ENCODE measurements around the gene BAIAP2. TPM values are rescaled to one million over a fixed set of nuclear protein-coding genes. Genes with fewer than 3 reads are reported as not detected.

Gene BAIAP2
- total and polyA plus RNA-seq, 10 of the 15 experiments (the other 5 are each of a cell fraction or from before 2014, with no cell fraction given) = 0.15 to 1.2 (median 0.46) TPM; not detected in 2

DNA sequence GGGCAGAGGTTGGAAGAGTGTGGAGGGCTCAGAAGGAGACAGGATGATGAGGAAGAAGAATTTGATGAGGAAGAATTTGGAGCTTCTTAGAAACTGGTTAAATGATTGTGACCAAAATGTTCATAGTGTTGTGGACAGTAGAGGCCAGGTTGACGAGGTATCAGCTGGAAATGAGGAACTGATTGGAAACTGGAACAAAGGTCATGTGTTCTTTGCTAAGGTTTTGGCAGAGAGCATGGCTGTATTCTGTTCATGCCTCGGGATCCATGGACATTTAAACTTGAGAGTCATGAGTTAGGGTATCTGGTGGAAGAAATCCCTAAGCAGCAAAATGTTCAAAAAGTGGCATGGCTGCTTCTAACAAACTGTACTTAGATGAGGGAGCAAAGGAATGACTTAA is 24.0 kb upstream of the BAIAP2 start (continued):
- TF ChIP-seq, protein P1, sequence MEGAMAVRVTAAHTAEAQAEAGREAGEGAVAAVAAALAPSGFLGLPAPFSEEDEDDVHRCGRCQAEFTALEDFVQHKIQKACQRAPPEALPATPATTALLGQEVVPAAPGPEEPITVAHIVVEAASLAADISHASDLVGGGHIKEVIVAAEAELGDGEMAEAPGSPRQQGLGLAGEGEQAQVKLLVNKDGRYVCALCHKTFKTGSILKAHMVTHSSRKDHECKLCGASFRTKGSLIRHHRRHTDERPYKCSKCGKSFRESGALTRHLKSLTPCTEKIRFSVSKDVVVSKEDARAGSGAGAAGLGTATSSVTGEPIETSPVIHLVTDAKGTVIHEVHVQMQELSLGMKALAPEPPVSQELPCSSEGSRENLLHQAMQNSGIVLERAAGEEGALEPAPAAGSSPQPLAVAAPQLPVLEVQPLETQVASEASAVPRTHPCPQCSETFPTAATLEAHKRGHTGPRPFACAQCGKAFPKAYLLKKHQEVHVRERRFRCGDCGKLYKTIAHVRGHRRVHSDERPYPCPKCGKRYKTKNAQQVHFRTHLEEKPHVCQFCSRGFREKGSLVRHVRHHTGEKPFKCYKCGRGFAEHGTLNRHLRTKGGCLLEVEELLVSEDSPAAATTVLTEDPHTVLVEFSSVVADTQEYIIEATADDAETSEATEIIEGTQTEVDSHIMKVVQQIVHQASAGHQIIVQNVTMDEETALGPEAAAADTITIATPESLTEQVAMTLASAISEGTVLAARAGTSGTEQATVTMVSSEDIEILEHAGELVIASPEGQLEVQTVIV (IDR thresholded peaks at IDR 0.05; ENCODE audit: borderline replicate concordance, partially characterized antibody) = no peak

DNA sequence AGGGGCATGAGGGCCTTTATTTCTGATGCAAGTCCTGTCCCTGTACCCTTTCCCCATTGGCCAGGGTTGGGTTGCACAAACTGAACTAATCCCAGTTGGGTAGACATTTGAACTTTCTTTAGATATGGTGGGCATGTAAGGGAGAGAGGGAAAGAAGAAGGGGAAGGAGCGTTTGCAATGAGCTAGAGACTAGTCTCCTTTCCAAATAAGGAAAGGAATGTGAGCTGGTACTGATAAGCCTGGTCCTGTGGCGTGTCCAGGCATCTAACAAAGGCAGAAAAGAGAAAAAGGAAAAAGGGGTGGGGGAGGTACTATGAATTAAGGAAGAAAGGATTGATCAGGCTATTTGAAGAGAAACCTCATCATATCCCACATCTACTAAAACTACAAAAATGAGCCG is 23.0 kb upstream of the BAIAP2 start:
- no TSS peak for BruUV-seq (replicated peaks)
- Histone ChIP-seq H3K27me3 (replicated peaks in 1 of 2; ENCODE audit: control insufficient read depth in 2 of 2, insufficient read depth in 2 of 2, low read length in 1 of 2) (peaks cover 0 to 2% of the 10 kb centered on the region in 2 experiments; a peak in 1 of 4 replicates), H3K9ac (ENCODE audit: control insufficient read depth, insufficient read depth, low read length) (no peak overlapping the region), H3K4me2 (ENCODE audit: control insufficient read depth, insufficient read depth) (no peak overlapping the region), H3K79me2 (ENCODE audit: control insufficient read depth, insufficient read depth, low read length) (no peaks in the 10 kb centered on the region), H3K4me1 (ENCODE audit: control insufficient read depth, insufficient read depth, low read length) (no peaks in the 10 kb centered on the region), H3K27ac (ENCODE audit: control insufficient read depth, insufficient read depth) (no peak overlapping the region), H2AFZ (ENCODE audit: control insufficient read depth, low read depth, low read length) (no peak overlapping the region), H3K4me3 (no peak overlapping the region), H3K9me3 (replicated peaks; ENCODE audit: control insufficient read depth, insufficient read depth, low read length) (no peaks in the 10 kb centered on the region; the same call in 1 of the 3 replicates), H3K36me3 (ENCODE audit: control insufficient read depth in 2 of 2, insufficient read depth in 2 of 2, low read length in 1 of 2) (no peaks in the 10 kb centered on the region), H4K20me1 (ENCODE audit: control insufficient read depth, insufficient read depth) (no peaks in the 10 kb centered on the region)
- ChIA-PET SMC1A (ENCODE audit: uncharacterized antibody, unreplicated experiment) (no interaction called here), CTCF (no interaction called here), POLR2A (no interaction called here), RAD21 (ENCODE audit: unreplicated experiment) (no interaction called here)
- WGBS (ENCODE audit: insufficient coverage, insufficient replicate concordance, low lambda C conversion rate, missing lambda C conversion rate) = 10% methylated on average over 3 of the region's 3 CpGs
- in situ Hi-C loops (cut with MboI) (loop anchor here (25.0 kb wide), 1 partner anchor 225 kb away; the partner anchor contains the start of genes NDUFAF8 and TEPSIN), intact Hi-C loops (cut with micrococcal nuclease; ENCODE audit: unreplicated experiment) (no loop called here)
- TF ChIP-seq CHD1 (IDR thresholded peaks at IDR 0.05; ENCODE audit: low read depth, low read length) (no peak), PML (IDR thresholded peaks at IDR 0.05; ENCODE audit: low read length) (no peak), MXI1 (IDR thresholded peaks at IDR 0.05; ENCODE audit: low read depth, low read length) (no peak), NFXL1 (IDR thresholded peaks at IDR 0.05; ENCODE audit: borderline replicate concordance) (no peak), TAF1 (IDR thresholded peaks at IDR 0.05; ENCODE audit: borderline replicate concordance, low read depth, low read length) (no peak), IKZF1 (conservative IDR thresholded peaks at IDR 0.05) (no peak)
- ATAC-seq = no peak
- no peak for DNase-seq (ENCODE audit: low read depth, low spot score)
- no peak for FAIRE-seq
